CD4-positive, alpha-beta T cell treated with Interleukin-15 for 4 hours (primary cell): ENCODE results near the gene TMEM141.
A peak's percentile ranks its signal among the peaks of the same experiment; 100 is the strongest.
"Not testable (repeated sequence)": the region's sequence is repeated elsewhere in the genome, so short reads cannot be mapped to it uniquely, and the experiment has no call there.

Source experiments
- DNase-seq: peaks from one replicate; pipeline ENCODE4 v3.0.0-alpha.2; 2020; ENCODE audit warnings: low spot score

Gene TMEM141

DNA sequence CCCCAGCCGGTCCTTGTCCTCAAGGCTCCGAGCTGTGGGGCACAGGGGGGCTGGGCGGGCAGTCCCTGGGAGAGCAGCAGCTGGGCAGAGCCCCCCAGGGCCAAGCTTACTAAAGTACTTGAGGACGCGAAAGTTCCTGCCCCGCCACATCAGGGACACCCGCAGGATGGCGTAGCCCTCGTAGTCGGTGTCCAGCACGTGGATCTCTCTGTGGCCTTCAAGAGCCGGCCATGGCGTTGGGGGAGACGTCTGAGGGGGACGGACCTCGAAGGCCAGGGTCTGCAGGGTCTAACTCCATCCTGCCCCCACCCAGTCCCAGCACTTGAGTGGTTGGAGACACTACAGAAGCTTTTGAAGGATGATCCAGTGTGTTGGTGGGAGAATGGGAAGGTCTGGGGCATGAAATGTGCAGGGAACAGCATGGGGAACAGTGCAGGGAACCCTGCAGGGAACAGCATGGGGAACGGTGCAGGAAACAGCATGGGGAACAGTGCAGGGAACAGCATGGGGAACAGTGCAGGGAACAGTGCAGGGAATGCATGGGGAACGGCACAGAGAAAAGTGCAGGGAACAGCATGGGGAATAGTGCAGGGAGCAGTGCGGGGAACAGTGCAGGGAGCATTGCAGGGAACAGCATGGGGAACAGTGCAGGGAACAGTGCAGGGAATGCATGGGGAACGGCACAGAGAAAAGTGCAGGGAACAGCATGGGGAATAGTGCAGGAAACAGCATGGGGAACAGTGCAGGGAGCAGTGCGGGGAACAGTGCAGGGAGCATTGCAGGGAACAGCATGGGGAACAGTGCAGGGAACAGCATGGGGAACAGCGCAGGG, 35.6 kb upstream of the TMEM141 start:
- DNase-seq, result not testable (repeated sequence)

DNA sequence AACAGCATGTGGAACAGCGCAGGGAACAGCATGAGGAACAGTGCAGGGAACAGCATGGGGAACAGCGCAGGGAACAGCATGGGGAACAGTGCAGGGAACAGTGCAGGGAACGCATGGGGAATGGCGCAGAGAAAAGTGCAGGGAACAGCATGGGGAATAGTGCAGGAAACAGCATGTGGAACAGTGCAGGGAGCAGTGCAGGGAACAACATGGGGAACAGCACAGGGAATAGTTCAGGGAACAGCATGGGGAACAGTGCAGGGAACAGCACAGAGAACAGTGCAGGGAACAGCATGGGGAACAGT, 35.1 kb upstream of the TMEM141 start:
- DNase-seq, result no peak

DNA sequence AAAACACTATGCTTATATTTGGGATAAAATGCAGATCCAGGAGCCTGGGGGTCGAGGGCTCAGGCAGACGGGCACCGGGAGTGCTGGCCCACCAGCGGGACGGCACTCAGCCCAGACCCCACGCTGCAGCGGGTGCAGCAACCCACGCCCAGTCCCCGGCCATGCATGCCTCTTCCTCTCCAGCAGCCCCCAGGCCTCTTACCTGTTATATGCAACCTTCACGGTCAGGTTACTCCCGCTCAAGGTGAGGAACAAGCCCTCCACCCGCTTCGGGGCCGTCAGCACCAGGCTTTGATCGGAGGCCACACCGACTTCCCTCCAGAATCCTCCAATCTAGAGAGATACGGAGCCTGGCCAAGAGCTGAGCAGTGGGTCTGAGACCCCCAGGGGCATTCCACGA, 34.3 kb upstream of the TMEM141 start:
- no peak for DNase-seq

DNA sequence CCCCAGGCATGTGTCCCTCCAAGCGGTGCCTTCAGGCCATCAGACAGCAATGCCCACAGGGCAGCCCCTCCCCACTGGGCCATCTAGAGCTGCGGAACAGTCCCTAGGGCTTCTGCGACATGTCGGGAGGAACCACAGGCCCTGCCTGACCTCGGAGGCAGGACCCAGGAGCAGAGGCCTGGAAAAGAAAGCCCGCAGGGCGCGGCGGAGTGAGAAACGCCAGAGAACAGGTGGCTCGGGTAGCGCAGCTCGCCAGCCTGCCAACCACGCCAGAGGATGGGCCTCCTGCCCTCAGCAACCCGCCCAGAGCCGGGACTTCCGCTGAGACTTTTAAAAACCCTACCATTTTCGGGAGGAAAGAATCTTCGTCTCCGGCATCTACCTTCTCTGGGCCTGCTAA, 33.8 kb upstream of the TMEM141 start:
- DNase-seq, result no peak

DNA sequence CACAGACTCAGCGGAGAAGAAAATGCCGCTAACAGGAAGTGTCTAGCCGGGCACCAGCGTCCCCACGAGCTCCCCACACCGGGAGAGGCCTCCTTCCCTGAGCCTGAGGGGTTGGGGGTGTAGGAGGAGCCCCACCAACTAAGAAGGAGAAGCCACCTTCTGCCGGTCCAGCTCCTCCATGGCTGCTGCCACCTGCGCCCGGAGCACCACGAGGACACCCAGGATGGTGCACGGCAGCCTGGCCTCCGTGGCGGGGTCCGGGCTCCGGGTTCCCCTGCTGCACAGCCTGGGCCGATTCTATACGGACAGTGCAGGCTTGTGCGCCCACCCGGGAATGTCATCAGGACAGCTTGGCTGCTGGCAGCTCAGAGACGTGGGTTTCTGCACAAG, 33.4 kb upstream of the TMEM141 start:
- no peak for DNase-seq

DNA sequence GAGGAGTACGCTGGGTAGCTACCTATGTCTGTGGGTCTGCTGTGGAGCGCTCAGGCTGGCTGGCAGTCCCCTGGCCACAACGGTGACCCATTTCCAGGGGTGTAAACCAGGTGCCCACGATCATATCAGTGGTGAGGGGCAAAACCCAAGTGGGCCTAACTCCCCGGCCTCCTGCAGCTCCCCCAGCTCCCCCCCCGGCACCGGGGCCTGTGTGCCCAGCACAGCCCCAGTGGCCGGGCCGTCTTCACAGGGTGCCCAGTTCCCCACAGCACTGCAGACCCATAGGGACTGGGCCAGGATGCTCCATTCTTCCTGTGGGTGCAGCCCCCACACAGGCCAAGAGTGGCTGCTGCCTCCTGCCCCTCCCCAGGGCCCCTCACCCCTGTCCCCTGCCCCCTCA, 32.1 kb upstream of the TMEM141 start:
- no peak for DNase-seq

DNA sequence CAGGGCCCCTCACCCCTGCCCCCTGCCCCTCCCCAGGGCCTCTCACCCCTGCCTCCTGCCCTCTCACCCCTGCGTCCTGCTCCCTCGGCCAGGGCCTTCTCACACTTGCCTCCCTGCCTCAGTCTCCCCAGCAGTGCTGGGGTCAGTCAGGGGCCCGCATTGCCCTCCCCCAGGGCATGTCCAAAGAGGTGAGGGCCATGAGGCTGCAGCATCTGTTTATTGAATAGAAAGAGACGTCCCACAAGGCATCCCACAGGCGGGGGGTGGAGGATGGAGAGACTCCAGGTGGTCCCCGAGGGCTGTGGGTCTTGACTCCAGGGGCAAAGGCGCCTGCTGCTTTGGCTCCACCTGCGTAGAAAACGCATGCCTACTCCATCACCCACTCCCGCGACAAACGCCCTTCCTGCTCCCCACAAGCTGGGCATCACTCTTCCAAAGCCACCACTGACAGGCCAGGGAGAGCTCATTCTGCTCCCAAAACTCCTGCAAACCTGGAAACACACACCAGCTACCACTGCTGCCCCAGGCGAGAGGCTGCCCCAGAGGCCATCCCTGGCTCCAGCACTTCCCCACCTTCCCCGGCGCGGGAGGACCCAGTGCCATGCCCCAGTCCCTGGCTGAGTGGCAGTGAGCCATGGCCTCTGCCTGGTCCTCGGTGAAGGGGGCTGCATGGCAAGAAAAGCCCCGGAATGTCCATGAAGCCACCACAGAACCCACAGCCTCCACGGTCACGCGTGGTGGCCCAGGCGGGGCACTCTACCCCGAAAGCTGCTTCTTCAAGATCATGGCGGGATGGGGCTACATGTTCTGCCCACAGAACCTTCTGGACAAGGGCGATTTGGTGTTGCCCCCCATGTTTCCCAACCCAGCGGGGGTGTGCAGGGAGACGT, 31.5 kb upstream of the TMEM141 start:
- no peak for DNase-seq

DNA sequence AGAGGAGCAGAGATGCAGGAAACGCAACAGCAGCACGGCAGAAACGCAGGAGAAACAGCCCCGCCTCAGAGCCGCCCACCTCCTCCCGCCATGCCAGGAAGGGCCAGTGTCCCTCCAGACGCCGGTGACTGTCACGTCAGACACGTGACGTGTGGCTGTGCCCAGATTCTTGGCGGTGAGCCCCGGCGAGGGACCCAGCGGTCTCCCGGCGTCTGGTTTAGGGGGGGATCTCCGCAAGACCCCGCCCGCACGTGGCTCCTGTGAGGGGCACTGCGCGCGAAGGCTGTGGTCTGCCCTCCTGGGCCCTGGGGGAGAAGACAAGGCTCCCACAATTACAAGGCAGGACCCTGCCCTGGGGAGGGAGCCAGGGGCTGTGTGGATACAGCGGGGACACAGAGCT, 30.7 kb upstream of the TMEM141 start:
- DNase-seq, result no peak

DNA sequence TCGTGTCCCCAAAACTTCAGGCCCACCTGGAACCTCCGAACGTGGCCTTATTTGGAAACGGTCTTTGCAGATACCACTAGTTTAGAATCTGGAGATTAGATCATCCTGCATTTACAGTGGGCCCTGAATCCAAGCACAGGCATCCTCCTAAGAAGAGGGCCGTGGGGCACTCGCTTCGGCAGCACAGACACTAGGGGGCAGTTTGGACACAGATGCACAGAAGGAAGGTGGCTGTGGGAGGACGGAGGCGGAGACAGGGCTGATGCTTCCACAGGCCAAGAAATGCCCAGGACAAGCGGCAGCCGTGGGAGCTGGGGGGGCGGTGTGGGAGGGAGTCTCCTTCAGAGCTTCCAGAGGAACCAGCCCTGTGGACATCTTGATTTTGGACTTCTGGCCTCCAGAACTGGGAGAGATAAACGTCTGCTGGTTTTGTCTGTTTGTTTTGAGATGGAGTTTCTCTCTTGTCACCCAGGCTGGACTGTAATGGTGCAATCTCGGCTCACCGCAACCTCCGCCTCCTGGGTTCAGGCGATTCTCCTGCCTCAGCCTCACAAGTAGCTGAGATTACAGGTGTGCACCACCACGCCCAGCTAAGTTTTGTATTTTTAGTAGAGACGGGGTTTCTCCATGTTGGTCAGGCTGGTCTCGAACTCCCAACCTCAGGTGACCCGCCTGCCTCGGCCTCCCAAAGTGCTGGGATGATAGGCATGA, 30.2 kb upstream of the TMEM141 start:
- not testable (repeated sequence) for DNase-seq

DNA sequence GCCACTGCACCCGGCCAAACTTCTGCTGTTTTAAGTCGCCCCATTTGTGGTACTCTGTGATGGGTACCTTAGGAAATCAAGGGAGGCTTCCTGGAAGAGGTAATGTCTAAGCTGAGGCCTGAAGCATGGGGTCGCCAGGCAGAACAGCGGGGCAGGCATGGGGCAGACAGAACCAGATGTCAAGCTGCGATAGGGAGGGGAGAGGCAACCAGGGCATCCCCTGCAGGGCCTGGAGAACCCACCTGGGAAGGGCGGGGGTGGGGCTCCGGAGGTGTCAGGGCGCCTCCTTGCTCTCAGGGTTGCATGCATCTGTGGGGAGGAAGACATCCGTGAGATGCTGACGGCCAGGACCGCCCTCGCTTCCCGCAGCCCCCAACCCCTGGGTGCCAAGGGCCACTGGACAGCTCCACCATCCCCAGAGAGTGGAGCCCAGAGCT, 29.6 kb upstream of the TMEM141 start:
- no peak for DNase-seq

DNA sequence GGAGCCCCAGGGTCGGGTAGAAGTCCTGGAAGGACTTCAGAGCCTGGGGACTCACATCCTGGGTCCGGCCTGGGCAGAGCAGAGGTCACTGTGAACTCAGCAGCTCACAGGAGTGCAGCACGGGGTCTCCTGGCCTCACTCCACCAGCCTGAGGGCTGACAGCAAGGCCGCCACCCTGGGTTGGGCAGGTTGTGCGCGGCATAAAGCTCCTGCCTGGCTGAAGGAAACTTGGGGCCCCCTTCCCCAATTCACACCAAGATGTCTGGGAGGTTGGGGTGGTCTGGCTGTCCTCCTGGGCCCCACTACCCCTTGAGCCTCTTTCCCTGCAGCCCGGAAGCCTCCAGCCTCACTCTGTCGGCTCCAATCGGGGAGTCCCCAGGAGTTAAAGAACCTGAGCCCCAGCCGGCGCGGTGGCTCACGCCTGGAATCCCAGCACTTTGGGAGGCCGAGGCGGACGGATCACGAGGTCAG, 28.9 kb upstream of the TMEM141 start:
- DNase-seq, result no peak

DNA sequence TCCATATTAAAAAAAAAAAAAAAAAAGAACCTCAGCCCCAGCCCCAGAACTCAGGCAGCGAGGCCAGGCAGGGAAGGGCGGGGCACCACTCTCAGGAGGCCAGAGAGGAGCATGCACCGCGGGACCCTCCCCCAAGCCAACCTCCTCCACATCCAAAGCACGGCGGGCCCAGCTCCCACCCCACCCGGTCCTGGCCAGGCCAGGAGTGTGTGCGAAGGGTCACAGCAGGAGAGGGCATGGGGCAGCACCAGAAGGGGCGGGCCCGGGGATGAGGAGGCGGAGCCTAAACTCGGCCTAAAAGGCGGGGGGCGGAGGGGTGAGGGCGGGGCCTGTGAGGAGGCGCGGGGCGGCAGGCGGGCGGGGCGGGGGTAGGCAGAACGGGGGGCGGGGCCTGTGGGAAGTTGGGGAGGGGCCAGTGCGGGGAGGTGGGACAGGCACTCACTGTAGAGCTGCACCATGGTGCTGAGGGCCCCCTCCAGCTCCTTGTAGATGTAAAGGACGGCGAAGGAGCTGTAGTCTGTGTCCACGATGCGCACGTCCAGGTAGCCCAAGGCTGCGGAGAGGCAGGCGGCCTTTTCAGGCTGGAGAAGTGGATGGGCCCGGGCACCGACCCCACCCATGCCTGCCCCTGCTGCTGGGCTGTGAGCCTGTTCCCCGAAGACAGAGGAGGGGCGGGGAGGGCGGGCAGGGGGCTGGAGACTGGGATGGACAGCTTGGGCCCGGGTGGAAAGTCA, 28.1 kb upstream of the TMEM141 start:
- DNase-seq, result peak; percentile 15

DNA sequence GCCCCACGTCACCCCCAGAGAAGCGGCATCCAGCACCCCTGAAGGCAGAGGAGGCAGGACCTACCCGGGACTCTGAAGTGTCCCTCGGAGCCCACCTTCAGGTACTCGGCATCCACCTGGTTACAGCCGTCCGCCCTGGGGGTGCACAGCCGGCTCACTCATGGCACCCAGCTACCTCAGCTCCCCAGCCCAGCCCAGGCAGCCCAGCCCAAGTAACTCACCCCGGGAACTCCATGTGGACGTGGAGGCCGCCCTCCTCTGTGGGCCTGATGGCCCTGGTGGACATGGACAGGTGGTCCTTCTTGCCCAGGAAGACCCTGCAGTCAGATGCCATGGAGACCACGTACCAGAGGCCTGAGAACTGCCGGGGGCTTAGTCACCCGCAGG, 27.5 kb upstream of the TMEM141 start:
- no peak for DNase-seq

DNA sequence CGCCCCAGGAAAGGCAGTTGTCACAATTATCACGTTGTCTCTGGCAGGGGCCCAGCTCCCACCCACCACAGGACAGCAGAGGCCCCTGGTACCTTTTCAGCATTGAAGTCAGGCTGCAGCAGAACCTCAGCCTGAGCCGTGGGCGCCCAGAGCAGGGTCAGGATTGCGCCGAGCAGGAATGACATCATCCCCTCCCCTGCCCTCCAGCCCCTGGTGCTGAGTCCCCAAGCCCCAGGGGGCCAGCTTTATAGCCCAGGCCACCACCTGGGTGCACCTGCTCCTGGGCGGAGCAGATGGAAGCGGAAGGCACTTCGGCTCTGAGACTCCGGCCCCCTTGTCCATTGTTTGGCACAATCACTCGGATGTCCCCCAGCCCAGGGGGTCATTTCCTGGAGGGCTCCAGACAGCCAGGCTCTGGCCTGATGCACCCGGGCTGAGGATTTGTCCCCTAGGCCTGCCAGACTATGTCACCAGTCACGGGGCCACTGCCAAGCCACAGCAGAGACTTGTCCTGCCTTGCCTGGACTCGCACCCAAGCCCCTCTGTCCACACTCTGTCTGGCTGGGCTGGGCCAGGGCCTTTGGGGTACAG, 26.7 kb upstream of the TMEM141 start, which contains the start of gene LCN15:
LCN15 (minus strand) TSS at position 218 of the 591 bp plus-strand sequence; CDS start at position 188, 30 bp downstream.
- DNase-seq, result no peak

DNA sequence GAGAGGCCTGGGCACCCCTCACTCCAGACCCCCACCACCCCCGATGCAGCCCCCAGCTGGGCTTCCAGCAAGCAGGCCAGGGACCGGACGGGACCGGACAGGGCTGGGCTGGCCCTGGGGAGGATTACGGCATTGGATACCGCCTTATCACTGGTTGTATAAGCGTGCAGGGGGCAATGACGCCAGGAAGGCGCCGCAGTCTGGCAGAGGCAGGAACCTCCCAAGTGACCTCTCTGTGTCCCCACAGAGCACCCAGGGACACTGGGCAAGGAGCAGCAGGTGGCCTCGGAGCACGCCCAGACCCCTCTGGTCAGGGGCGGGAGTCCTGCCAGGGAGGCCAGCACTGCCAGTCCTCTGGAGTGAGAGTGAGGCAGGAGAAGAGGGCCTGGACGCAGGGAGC, 26.1 kb upstream of the TMEM141 start:
- no peak for DNase-seq

DNA sequence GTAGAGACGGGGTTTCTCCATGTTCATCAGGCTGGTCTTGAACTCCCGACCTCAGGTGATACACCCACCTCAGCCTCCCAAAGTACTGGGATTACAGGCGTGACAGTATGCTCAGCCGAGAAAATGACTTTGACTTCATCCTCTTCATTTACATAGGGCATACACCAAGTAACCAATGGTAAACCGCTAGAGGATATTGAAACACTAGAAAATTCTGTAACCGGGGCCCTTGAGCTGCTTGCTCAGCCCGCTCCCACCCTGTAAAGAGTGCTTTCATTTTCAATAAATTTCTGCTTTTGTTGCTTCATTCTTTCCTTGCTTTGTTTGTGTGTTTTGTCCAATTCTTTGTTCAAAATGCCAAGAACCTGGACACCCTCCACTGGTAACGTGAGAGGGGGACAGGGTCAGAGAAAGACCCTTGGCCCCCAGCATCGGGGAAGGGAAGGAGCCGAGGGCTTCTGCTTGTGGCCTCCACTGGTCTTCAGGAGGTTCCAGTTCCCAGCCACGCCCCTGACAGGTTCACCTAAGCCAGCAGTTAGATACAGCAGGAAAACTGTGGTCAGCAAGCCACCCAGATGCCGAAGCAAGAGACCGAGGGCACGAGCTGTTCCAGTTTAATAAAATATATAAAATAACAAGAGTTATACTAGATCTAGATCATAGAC, 25.3 kb upstream of the TMEM141 start:
- not testable (repeated sequence) for DNase-seq

DNA sequence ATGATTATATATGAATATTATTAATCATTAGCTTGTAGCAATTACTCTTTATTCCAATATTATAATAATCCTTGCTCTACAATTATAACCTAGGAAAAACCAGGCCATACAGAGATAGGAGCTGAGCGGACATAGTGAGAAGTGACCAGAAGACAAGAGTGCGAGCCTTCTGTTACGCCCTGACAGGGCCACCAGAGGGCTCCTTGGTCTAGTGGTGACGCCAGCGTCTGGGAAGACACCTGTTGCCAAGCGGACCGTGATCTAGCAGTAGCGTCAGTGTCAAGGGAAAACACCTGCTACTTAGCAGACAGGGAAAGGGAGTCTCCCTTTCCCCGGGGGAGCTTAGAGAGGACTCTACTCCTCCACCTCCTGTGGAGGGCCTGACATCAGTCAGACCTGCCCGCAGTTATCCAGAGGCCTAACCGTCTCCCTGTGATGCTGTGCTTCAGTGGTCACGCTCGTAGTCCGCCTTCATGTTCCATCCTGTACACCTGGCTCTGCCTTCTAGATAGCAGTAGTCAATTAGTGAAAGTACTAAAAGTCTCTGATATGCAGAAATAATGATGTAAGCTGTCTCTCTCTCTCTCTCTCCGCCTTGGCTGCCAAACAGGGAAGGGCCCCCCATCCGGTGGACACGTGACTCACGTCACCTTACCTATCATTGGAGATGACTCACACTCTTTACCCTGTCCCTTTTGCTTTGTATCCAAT, 24.6 kb upstream of the TMEM141 start:
- DNase-seq, result peak; percentile 54

DNA sequence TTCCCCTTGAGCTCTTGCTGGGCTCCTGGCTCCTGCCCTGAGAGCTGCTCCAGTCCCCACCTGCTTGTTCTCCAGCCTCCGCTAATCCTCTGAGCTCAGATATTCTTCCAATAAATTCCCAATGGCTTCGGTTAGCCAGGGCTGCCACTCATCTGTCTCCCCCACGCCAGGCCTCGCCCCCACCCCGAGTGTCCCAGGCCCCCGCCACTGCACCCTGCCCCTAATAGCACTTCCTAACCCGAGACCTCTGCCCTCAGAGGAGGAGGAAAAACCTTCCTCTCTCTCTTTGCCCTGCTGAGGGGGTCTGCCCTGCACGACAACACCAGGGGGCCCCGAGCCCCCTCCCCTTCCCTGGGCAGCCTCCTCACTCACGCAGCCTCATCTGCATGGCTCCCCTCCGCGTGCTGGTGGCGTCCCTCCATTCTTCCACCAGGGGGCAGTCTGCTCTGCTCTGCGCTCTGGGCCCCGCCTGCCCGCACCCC, 21.4 kb upstream of the TMEM141 start:
- peak; percentile 47 for DNase-seq

DNA sequence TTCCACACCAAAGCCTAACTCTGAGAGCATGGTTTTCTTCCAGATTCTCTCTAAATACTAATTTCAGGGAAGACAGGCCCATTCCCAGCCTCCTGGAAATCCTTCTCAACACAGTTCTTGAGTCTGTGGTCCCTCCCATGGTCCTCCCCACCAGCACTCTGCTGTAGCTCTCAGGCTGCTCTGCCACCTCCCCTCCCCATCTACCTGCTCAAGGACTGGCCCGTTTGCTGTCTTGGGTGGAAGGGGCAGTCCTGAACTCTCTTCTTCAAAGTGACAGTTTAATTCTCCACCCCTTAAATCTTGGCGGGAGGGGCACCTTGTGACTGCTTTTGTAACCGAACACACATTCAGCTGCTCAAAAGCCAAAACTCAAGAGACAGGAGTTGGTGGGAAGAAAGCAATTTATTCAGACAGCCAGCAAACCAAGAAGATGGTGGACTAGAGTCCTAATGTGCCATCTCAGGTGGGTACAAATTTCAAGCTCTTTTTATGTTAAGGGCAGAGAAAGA, 19.2 kb upstream of the TMEM141 start:
- no peak for DNase-seq
